Muscle of leg (tissue), 16 donors: ENCODE results near the gene RSPH6A. TPM values are rescaled to one million over a fixed set of nuclear protein-coding genes. Genes with fewer than 3 reads are reported as not detected.

Experiments used
- DNase-seq: peaks from one replicate; pipeline ENCODE4 v3.0.0; 2013
- H3K27ac ChIP-seq: one replicate; pipeline ENCODE4 v1.5.1; 2013; ENCODE audit warnings: mild to moderate bottlenecking, low read length, control low read depth
- H3K27me3 ChIP-seq: one replicate; pipeline ENCODE4 v1.6.1; 2013; ENCODE audit warnings: low read length; ENCODE audit not compliant: control insufficient read depth, insufficient read depth
- H3K36me3 ChIP-seq: one replicate; pipeline ENCODE4 v1.6.1; 2013; ENCODE audit warnings: low read length; ENCODE audit not compliant: control insufficient read depth, insufficient read depth
- H3K4me1 ChIP-seq: one replicate; pipeline ENCODE4 v1.6.1; 2013; ENCODE audit warnings: low read length; ENCODE audit not compliant: control insufficient read depth, insufficient read depth
- H3K4me3 ChIP-seq: one replicate; pipeline ENCODE4 v1.5.1; 2013; ENCODE audit warnings: low read length, control low read depth
- H3K9me3 ChIP-seq: replicated peaks from 2 replicates; pipeline ENCODE4 v1.6.1; 2013; ENCODE audit warnings: low read depth, low read length; ENCODE audit not compliant: control insufficient read depth
- WGBS: methylation state at CpG from one replicate; pipeline ENCODE4 v1.1.5; 2013; ENCODE audit warnings: missing lambda C conversion rate; ENCODE audit not compliant: insufficient coverage; 5-methylcytosine and 5-hydroxymethylcytosine counted together
- long read RNA-seq, 11 donors: transcript quantifications; one replicate each; lab custom pipeline, GENCODE V29; 2026
- polyA plus RNA-seq, 8 donors: library from polyadenylated mRNA; unstranded; fragments of 120-200 nt; gene quantifications; one replicate each; pipeline versions ENCODE4 v1.2.1 to v1.2.3, GENCODE V29; 2013; ENCODE audit warnings: inconsistent platforms in 1 of 8, low replicate concordance in 1 of 8; ENCODE audit not compliant: insufficient read length in 8 of 8, insufficient read depth in 1 of 8
- total RNA-seq: library from RNA; stranded (reverse); fragments of 120-200 nt; gene quantifications from one replicate; pipeline ENCODE4 v1.2.4, GENCODE V29; 2013

The RSPH6A gene
- 0.09 TPM for total RNA-seq
- polyA plus RNA-seq = under 1 TPM in 2 of 8 donors, not detected in 6; 0.05 to 0.11 TPM
- long read RNA-seq, donor 1 = 0 reads
- long read RNA-seq, donor 2 = 0 reads
- long read RNA-seq, donor 3 = 0 reads
- long read RNA-seq, donor 4 = 0 reads
- long read RNA-seq, donor 5 = 0 reads
- long read RNA-seq, donor 6 = 0 reads
- long read RNA-seq, donor 7 = 0 reads
- long read RNA-seq, donor 8 = 0 reads
- long read RNA-seq, donor 9 = 0 reads
- long read RNA-seq, donor 10 = 0 reads
- long read RNA-seq, donor 11 = 0 reads

DNA sequence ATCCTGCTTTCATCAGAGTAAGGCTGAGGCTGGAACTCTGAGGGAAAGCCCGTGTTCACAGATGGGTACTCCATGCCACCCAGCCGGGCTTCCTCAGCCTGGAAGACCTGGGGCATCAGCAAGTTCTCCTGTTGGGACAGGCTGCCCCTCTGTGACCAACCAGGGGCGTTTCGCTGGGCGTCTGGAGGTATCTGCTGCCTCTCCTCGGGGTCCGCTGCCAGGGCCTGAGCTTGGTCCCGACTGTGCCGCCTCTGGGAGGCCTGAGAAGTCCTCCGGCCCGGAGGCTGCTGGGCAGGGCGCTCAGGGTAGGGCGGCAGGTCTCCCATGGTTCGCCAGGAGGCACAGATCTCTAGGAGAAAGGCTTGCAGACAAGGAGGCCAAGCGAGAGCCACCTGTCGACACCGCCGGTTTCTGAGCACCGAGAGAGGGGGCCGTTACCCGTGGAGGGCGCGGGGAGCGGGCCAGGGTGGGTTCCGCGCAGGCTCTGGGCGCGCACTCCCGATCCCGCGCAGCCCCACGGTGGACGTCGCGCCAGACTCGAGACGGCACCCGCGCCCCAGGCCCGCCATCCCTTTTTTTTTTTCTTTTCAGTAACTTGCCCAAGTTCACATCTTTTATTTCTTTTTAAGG lies at the start of gene RSPH6A:
TSS of gene RSPH6A (minus strand) at position 458 of the 630 bp plus-strand sequence. CDS start at position 326, 132 bp downstream.
- DNase-seq = no peak
- Histone ChIP-seq H3K4me1 (peaks cover 28% of the 10 kb centered on the region), H3K36me3 (peaks cover 12% of the 10 kb centered on the region), H3K27ac (peak within 1 kb of the TSS; percentile 59), H3K4me3 (peak within 1 kb of the TSS; percentile 52), H3K9me3 (no peaks in the 10 kb centered on the region), H3K27me3 (no peaks in the 10 kb centered on the region)
- 13% methylated on average over 40 of the region's 40 CpGs for WGBS

DNA sequence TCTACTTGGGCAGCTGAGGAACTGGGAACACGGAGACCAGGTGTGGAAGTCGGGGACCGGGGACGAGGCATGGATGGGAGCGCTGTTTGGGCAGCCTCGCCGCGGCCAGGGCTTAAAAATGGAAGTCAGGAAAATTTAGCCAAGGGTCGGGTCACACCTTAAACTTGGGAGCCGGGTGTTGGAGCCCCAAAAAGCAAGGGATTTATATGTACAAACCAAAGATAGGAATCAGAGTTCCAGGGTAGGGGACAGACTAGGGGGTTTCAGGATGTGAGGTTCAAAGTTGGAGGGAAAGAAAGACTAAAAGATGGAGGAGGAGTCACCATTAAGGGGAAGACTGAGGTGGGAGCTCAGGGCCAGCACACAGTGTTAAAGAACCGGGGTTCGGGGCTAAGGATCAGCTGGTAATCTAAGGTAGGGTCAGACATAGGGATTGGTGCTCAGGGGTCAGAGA lies 49.5 kb upstream of the RSPH6A start:
- peaks cover 47% of the 10 kb centered on the region for H3K27me3 ChIP-seq
- peaks cover 11% of the 10 kb centered on the region for H3K4me1 ChIP-seq
- H3K4me3 ChIP-seq = no peak overlapping the region
- DNase-seq = no peak
- no peak overlapping the region for H3K27ac ChIP-seq
- no peaks in the 10 kb centered on the region for H3K9me3 ChIP-seq
- H3K36me3 ChIP-seq = peaks cover 8% of the 10 kb centered on the region
- 5% methylated on average over 12 of the region's 12 CpGs for WGBS

DNA sequence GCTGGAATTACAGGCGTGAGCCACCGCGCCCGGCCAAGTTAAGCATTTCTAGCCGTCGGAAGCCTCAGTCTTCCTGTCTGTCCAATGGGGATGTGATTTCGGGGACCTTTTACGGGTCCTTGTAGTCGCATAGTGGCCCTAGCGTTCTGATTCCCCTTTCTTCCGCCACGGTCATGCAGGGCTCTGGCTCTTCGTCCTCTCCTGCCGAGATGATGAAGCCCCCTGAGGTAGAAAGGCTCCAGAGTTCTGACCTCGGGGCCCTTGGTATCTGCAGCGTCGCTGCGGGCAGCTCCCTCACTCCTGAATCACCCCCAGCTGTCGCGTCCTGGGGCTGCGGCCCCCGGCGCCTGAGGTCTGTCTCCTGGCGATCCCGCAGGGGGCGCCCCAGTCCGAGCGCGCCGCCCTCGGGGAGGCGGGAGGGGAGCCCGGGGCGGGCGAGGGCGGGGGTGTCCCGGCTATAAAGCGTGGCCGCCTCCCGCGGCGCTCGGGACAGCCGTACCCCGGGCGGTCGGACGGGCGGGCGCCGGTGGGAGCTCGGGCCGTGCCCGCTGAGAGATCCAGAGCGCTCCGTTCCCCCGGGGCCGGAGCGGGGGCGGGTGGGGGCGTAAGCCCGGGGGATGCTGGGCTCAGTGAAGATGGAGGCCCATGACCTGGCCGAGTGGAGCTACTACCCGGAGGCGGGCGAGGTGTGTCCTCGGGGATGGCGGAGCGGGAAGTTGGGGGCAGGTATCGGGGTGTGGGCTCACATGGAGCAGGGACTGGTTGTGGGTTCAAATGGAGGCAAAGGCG lies 48.9 kb upstream of the RSPH6A start, which contains the start of gene FOXA3:
TSS of gene FOXA3 (plus strand) at position 487 of the 789 bp plus-strand sequence. CDS start at position 618, 131 bp downstream.
- H3K27me3 ChIP-seq = peaks cover 45% of the 10 kb centered on the region
- peaks cover 11% of the 10 kb centered on the region for H3K4me1 ChIP-seq
- H3K27ac ChIP-seq = no peak within 1 kb of the TSS
- DNase-seq = peak; percentile 30
- H3K9me3 ChIP-seq = no peaks in the 10 kb centered on the region
- 2% methylated on average over 71 of the region's 71 CpGs for WGBS
- peak within 1 kb of the TSS; percentile 29 for H3K4me3 ChIP-seq
- H3K36me3 ChIP-seq = peaks cover 14% of the 10 kb centered on the region

DNA sequence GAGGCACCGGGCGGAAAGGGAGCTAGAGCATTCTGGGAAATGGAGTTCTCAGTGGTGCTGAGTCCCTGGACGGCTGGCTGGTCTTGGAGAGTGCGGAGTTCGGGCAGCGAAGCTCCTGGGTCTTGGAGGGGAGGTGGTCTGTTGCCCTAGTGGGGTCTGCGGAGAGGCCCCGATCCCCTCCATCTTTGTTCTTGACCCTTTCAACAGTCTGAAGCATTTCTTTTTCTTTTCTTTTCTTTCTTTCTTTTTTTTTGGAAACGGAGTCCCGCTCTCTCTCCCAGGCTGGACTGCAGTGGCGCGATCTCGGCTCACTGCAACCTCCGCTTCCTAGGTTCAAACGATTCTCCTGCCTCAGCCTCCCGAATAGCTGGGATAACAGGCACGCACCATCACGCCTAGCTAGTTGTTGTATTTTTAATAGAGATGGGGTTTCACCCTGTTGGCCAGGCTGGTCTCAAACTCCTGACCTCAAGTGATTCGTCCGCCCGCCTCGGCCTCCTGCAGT lies 48.3 kb upstream of the RSPH6A start:
- under 1% methylated on average over 19 of the region's 22 CpGs for WGBS
- Histone ChIP-seq H3K36me3 (peaks cover 17% of the 10 kb centered on the region), H3K27ac (no peak overlapping the region)

DNA sequence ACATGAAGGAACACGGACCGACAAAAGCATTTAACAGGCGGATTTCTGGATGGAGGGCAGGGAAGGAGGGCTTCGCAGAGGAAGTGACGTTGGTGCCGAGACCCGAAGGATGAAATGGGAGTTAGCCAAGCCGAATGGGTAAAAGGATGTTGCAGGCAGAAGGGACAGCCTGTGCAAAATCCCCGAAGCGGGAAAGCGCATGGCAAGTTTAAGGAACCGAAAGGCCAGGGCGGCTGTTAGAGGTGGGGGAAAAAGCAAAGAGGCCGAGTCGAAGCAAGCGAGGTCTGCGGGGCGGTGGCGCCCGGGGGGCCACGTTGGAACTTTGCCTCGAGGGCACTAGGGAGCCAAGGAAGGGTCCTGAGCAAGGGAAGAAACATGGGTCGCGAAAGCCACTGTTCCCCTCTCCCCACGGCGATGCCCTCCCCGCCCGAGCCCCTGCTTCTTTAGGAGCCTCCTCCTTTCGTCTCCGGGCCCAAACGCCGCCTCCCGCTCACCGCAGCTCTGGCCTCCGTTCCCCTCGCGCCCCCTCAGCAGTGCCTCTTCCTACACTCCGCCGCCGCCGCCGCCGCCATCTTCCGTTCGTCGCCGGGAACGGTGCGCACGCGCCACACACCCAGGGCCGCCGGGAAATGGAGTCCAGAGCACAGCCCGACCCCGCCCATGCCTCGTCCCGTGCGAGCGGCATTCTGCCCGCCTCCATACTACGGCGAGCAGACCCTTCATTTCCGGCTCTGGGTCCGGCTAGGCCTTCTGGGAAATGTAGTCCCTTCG lies 47.6 kb upstream of the RSPH6A start, which contains the start of gene SYMPK:
TSS of gene SYMPK (minus strand) at position 584 of the 771 bp plus-strand sequence. CDS start 8,652 bp downstream, outside the sequence.
- no peaks in the 10 kb centered on the region for H3K9me3 ChIP-seq
- under 1% methylated on average over 65 of the region's 65 CpGs for WGBS

More for the DNA sequence above, 48.3 kb upstream of the RSPH6A start:
- Histone ChIP-seq H3K4me1 (peaks cover 11% of the 10 kb centered on the region), H3K9me3 (no peaks in the 10 kb centered on the region), H3K27me3 (peaks cover 43% of the 10 kb centered on the region), H3K4me3 (peak overlapping the region; percentile 29)
- no peak for DNase-seq

DNA sequence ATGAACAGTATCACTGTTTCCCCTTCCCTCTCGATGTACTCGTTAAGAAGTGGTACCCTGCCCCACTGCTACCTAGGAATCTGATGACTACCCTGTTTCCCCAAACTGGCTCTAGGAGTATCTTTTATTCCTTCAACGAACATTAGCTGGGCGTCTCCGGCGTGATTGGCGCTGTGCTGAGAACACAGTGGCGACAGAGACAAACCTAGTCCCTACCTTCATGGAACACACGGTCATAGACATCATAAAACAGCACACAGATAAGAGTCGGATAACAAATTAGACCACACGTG lies 47.1 kb upstream of the RSPH6A start:
- DNase-seq = no peak
- Histone ChIP-seq H3K4me1 (peaks cover 11% of the 10 kb centered on the region), H3K36me3 (peaks cover 21% of the 10 kb centered on the region), H3K27ac (peak overlapping the region; percentile 95), H3K4me3 (peak overlapping the region; percentile 74), H3K9me3 (no peaks in the 10 kb centered on the region), H3K27me3 (peaks cover 40% of the 10 kb centered on the region)
- 0% methylated on average over 5 of the region's 11 CpGs for WGBS

More for the DNA sequence above, 47.6 kb upstream of the RSPH6A start, which contains the start of gene SYMPK:
- Histone ChIP-seq H3K36me3 (peaks cover 21% of the 10 kb centered on the region), H3K4me3 (peak within 1 kb of the TSS; percentile 74), H3K4me1 (peaks cover 11% of the 10 kb centered on the region), H3K27ac (peak within 1 kb of the TSS; percentile 95), H3K27me3 (peaks cover 40% of the 10 kb centered on the region)
- peak; percentile 100 for DNase-seq

DNA sequence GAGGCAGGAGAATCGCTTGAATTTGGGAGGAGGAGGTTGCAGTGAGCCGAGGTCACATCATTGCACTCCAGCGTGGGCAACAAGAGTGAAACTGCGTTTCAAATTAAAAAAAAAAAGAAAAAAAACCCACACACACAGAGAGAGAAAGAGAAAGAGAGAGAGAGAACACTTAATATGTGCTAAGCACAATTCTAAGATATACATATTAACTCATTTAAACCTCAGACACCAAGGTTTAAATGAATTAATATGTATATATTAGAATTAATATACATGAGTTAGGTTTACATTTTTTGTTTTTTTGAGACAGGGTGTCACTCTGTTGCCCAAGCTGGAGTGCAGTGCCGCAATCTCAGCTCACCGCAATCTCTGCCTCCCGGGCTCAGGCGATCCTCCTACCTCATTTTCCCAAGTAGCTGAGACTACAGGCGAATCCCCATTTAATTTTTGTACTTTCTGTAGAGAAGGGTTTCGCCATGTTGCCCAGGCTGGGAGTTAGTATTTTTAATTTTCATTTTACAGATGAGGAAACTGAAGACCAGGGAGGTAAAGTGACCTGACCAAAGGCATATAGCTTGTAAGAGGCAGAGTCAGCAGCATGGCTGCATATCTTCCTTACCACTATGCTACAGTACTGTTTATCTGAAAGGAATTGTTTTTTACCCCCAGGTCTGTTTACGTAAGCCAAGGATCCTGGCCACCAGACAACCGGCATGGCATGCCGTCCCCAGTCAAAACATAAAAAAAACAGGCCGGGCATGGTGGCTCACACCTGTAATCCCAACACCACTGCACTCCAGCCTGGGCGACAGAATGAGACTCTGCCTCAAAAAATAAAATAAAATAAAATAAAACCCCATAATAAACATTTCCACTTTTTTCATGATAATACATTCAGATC lies 45.5 kb upstream of the RSPH6A start:
- H3K36me3 ChIP-seq = peaks cover 21% of the 10 kb centered on the region
- no peak overlapping the region for H3K4me3 ChIP-seq
- peaks cover 24% of the 10 kb centered on the region for H3K27me3 ChIP-seq
- no peak for DNase-seq
- no peak overlapping the region for H3K27ac ChIP-seq
- peaks cover 11% of the 10 kb centered on the region for H3K4me1 ChIP-seq
- 76% methylated on average over 5 of the region's 15 CpGs for WGBS
- H3K9me3 ChIP-seq = no peaks in the 10 kb centered on the region

DNA sequence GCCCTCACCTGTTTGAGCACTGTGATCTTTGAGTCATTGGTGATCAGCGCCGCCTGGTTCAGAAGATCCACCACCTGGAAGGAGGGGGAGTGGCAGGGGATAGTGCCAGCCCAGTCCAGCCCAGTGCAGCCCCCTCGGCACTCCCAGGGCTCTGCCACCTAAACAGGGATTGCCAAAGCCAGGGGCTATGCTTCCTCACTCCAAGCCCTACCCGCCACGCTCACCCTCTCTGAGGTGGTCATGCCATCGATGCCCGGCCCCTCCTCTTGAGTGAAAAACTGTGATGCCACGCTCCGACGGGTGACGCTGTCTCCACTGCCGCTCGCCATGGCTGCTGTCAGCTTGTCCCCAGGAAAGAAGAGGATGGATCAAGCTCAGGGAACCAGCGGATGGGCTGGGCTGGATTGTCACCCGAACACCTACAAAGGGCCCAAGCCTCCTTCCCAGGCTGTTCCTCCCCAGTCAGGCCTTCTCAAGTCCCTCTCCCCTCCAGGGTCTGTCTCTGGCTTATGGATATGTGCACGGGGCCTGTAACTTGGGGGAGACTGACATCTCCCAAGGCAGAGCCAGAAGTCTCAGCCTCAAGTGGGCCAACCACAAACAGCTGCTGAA lies 39.2 kb upstream of the RSPH6A start:
- Histone ChIP-seq H3K36me3 (peaks cover 56% of the 10 kb centered on the region), H3K27me3 (no peaks in the 10 kb centered on the region), H3K9me3 (no peaks in the 10 kb centered on the region), H3K4me1 (no peaks in the 10 kb centered on the region), H3K27ac (no peak overlapping the region), H3K4me3 (no peak overlapping the region)
- DNase-seq = no peak
- 94% methylated on average over 13 of the region's 16 CpGs for WGBS
